SK-N-SH (cell line): ENCODE results near the gene KLHL18. TPM values are rescaled to one million over a fixed set of nuclear protein-coding genes. Genes with fewer than 3 reads are reported as not detected.

Experiments
- CTCF ChIA-PET: fragments of 300-600, 350-600 bp; formaldehyde crosslinking; extraction: SDS; loops from one replicate; lab custom pipeline; 2021; lab: Yijun Ruan, JAX
- POLR2A ChIA-PET: fragments of 350-600 bp; sonication (Branson Sonifier 250); formaldehyde crosslinking; extraction: SDS; loops from one replicate; lab custom pipeline; 2020; ENCODE audit warnings: antibody characterized with exemption, inconsistent platforms; lab: Yijun Ruan, JAX
- DNase-seq: peaks from one replicate; pipeline ENCODE4 v3.0.0; 2012
- H2AFZ ChIP-seq: fragments of 200-600 bp; sonication (generic); 2 replicates; pipeline ENCODE4 v1.8.1; 2016; ENCODE audit warnings: antibody characterized with exemption, mild to moderate bottlenecking, low read depth
- H3F3A ChIP-seq: fragments of 200-600 bp; sonication (generic); replicated peaks from 2 replicates; pipeline ENCODE3; 2016; ENCODE audit warnings: antibody characterized with exemption, mild to moderate bottlenecking; ENCODE audit not compliant: insufficient read depth
- H3K27ac ChIP-seq, 2 experiments: fragments of 200-500 bp in 1 of 2; fragments of 200-600 bp in 1 of 2; sonication (Bioruptor generic) in 1 of 2; sonication (generic), shearing (Covaris generic) in 1 of 2; 2 replicates each; pipeline versions ENCODE4 v1.5.1 to v1.6.1; 2014 to 2016; ENCODE audit warnings: low read depth in 2 of 2, inconsistent platforms in 1 of 2, low read length in 1 of 2, mild to moderate bottlenecking in 1 of 2, mixed read lengths in 1 of 2
- H3K27me3 ChIP-seq: fragments of 200-600 bp; sonication (generic), shearing (Covaris generic); 2 replicates; pipeline ENCODE4 v1.6.1; 2016; ENCODE audit warnings: mixed run types; ENCODE audit not compliant: insufficient read depth
- H3K36me3 ChIP-seq, 2 experiments: fragments of 200-500 bp in 1 of 2; fragments of 200-600 bp in 1 of 2; sonication (Bioruptor generic) in 1 of 2; sonication (generic) in 1 of 2; replicated peaks in 1 of 2; 2 replicates each; pipeline versions ENCODE3 to v1.5.1; 2014 to 2016; ENCODE audit warnings: low read length in 1 of 2, mild to moderate bottlenecking in 1 of 2; ENCODE audit not compliant: insufficient read depth in 2 of 2, control insufficient read depth in 1 of 2
- H3K4me1 ChIP-seq, 2 experiments: fragments of 200-500 bp in 1 of 2; fragments of 200-600 bp in 1 of 2; sonication (Bioruptor generic) in 1 of 2; sonication (generic), shearing (Covaris generic) in 1 of 2; 2 replicates each; pipeline versions ENCODE4 v1.5.1 to v1.6.1; 2014 to 2016; ENCODE audit warnings: low read depth in 1 of 2, low read length in 1 of 2, mixed run types in 1 of 2; ENCODE audit not compliant: insufficient read depth in 2 of 2, control insufficient read depth in 1 of 2
- H3K4me2 ChIP-seq: fragments of 200-600 bp; sonication (generic), shearing (Covaris generic); 2 replicates; pipeline ENCODE4 v1.6.1; 2017; ENCODE audit warnings: mixed run types
- H3K4me3 ChIP-seq, 2 experiments: fragments of 200-500 bp in 1 of 2; fragments of 200-600 bp in 1 of 2; sonication (Bioruptor generic) in 1 of 2; sonication (generic), shearing (Covaris generic) in 1 of 2; 2 replicates each; pipeline versions ENCODE4 v1.5.1 to v1.8.1; 2014 to 2016; ENCODE audit warnings: low read depth in 2 of 2, inconsistent platforms in 1 of 2, low read length in 1 of 2, mild to moderate bottlenecking in 1 of 2, mixed read lengths in 1 of 2, moderate library complexity in 1 of 2
- H3K79me2 ChIP-seq: fragments of 200-600 bp; sonication (generic); 2 replicates; pipeline ENCODE4 v1.8.1; 2017; ENCODE audit warnings: mild to moderate bottlenecking; ENCODE audit not compliant: insufficient read depth
- H3K9ac ChIP-seq: fragments of 200-600 bp; sonication (generic); 2 replicates; pipeline ENCODE4 v1.6.1; 2017; ENCODE audit warnings: mixed run types
- H3K9me2 ChIP-seq: fragments of 200-600 bp; sonication (generic); 2 replicates; pipeline ENCODE4 v1.6.1; 2017; ENCODE audit warnings: mixed run types
- H3K9me3 ChIP-seq: fragments of 200-600 bp; sonication (generic); 2 replicates; pipeline ENCODE4 v1.6.1; 2017; ENCODE audit warnings: mixed run types, mild to moderate bottlenecking, moderate library complexity
- H4K20me1 ChIP-seq: fragments of 200-600 bp; sonication (generic); 2 replicates; pipeline ENCODE4 v1.6.1; 2017; ENCODE audit warnings: mild to moderate bottlenecking, mixed run types; ENCODE audit not compliant: insufficient read depth
- CHD2 ChIP-seq: fragments of 150-350 bp; IDR thresholded peaks from 2 replicates; pipeline ENCODE4 v1.6.1; 2018; ENCODE audit warnings: low read length; ENCODE audit not compliant: partially characterized antibody
- ELF1 ChIP-seq: IDR thresholded peaks from 2 replicates; pipeline ENCODE4 v1.4.0; 2012
- FOXJ3 ChIP-seq: sonication (generic); formaldehyde crosslinking; IDR thresholded peaks from 2 replicates; pipeline ENCODE4 v1.5.1; 2020; ENCODE audit warnings: mild to moderate bottlenecking, missing genetic modification reagents
- FOXM1 ChIP-seq: IDR thresholded peaks from 2 replicates; pipeline ENCODE4 v1.4.0; 2012; ENCODE audit warnings: low read depth, mild to moderate bottlenecking
- JUND ChIP-seq: IDR thresholded peaks from 2 replicates; pipeline ENCODE4 v1.4.0; 2012
- MEF2A ChIP-seq: IDR thresholded peaks from 2 replicates; pipeline ENCODE4 v1.4.0; 2012; ENCODE audit warnings: low read depth, borderline replicate concordance
- NFIC ChIP-seq: IDR thresholded peaks from 2 replicates; pipeline ENCODE4 v1.4.0; 2012; ENCODE audit warnings: borderline replicate concordance
- NRF1 ChIP-seq: IDR thresholded peaks from 2 replicates; pipeline ENCODE4 v1.6.1; 2012; ENCODE audit warnings: low read depth, mild to moderate bottlenecking, low read length
- PBX3 ChIP-seq: IDR thresholded peaks from 2 replicates; pipeline ENCODE4; 2012
- RAD21 ChIP-seq: IDR thresholded peaks from 2 replicates; pipeline ENCODE4 v1.6.1; 2012; ENCODE audit warnings: mild to moderate bottlenecking, low read length
- RXRA ChIP-seq: IDR thresholded peaks from 2 replicates; pipeline ENCODE4 v1.4.0; 2012; ENCODE audit warnings: low read depth, mild to moderate bottlenecking, borderline replicate concordance
- SIN3A ChIP-seq: IDR thresholded peaks from 2 replicates; pipeline ENCODE4 v1.6.1; 2012; ENCODE audit warnings: low read depth, mild to moderate bottlenecking, low read length, moderate library complexity, borderline replicate concordance
- SMC3 ChIP-seq: IDR thresholded peaks from 2 replicates; pipeline ENCODE4 v1.6.1; 2012; ENCODE audit warnings: low read depth, low read length, improper control_type of control experiment
- TCF12 ChIP-seq: IDR thresholded peaks from 2 replicates; pipeline ENCODE4 v1.4.0; 2012
- TEAD4 ChIP-seq: IDR thresholded peaks from 2 replicates; pipeline ENCODE4 v1.4.0; 2012; ENCODE audit warnings: mild to moderate bottlenecking, borderline replicate concordance; ENCODE audit not compliant: insufficient read depth
- YY1 ChIP-seq: IDR thresholded peaks from 2 replicates; pipeline ENCODE4 v1.4.0; 2012; ENCODE audit warnings: low read depth, mild to moderate bottlenecking
- whole genome bisulfite sequencing: methylation state at CpG from one replicate; pipeline ENCODE4 v1.1.6; 2017; ENCODE audit warnings: low lambda C conversion rate; 5-methylcytosine and 5-hydroxymethylcytosine counted together
- polyA plus RNA-seq, 3 experiments: library from polyadenylated mRNA; depleted of rRNA; stranded (reverse); fragments of >200 nt; gene quantifications; 2 replicates each; pipeline ENCODE4 v1.2.3, GENCODE V29; 2012
- TF ChIP-seq, protein P1 (sequence below): IDR thresholded peaks from 2 replicates; pipeline ENCODE4 v1.4.0; 2012; ENCODE audit warnings: low read depth, borderline replicate concordance
- TF ChIP-seq, protein P2 (sequence below): fragments of 150-350 bp; IDR thresholded peaks from 2 replicates; pipeline ENCODE4 v1.6.1; 2017; ENCODE audit warnings: antibody characterized with exemption, low read length, low read depth, borderline replicate concordance

The KLHL18 gene
- polyA plus RNA-seq, 1 of the 3 experiments (the other 2 are of a cell fraction) = 55.2 TPM

GRCh38 chr3:47280519-47280918 lies 2.2 kb upstream of the KLHL18 start:
- peak overlapping the region; percentile 90; the same call in 1 of the 2 replicates for H3K4me2 ChIP-seq
- peaks cover 0 to 9% of the 10 kb centered on the region in 2 experiments; a peak in 1 of 4 replicates for H3K4me1 ChIP-seq
- TF ChIP-seq TCF12 = no peak
- TF ChIP-seq, protein P1, sequence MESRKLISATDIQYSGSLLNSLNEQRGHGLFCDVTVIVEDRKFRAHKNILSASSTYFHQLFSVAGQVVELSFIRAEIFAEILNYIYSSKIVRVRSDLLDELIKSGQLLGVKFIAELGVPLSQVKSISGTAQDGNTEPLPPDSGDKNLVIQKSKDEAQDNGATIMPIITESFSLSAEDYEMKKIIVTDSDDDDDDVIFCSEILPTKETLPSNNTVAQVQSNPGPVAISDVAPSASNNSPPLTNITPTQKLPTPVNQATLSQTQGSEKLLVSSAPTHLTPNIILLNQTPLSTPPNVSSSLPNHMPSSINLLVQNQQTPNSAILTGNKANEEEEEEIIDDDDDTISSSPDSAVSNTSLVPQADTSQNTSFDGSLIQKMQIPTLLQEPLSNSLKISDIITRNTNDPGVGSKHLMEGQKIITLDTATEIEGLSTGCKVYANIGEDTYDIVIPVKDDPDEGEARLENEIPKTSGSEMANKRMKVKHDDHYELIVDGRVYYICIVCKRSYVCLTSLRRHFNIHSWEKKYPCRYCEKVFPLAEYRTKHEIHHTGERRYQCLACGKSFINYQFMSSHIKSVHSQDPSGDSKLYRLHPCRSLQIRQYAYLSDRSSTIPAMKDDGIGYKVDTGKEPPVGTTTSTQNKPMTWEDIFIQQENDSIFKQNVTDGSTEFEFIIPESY = no peak
- TF ChIP-seq MEF2A = no peak
- TF ChIP-seq SIN3A = no peak
- no peak for TF ChIP-seq TEAD4
- no peak for TF ChIP-seq CHD2
- TF ChIP-seq RAD21 = no peak
- TF ChIP-seq NRF1 = no peak
- TF ChIP-seq YY1 = no peak
- no peak for TF ChIP-seq JUND
- TF ChIP-seq PBX3 = no peak
- no peak for TF ChIP-seq SMC3
- TF ChIP-seq, protein P2, sequence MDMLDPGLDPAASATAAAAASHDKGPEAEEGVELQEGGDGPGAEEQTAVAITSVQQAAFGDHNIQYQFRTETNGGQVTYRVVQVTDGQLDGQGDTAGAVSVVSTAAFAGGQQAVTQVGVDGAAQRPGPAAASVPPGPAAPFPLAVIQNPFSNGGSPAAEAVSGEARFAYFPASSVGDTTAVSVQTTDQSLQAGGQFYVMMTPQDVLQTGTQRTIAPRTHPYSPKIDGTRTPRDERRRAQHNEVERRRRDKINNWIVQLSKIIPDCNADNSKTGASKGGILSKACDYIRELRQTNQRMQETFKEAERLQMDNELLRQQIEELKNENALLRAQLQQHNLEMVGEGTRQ = no peak
- no peak for TF ChIP-seq ELF1
- TF ChIP-seq FOXJ3 (CRISPR knock-in tag) = no peak
- TF ChIP-seq NFIC = no peak
- TF ChIP-seq RXRA = no peak
- TF ChIP-seq FOXM1 = no peak
- H3K79me2 ChIP-seq = peaks cover 44% of the 10 kb centered on the region
- WGBS = 99% methylated on average over 5 of the region's 5 CpGs
- ChIA-PET POLR2A (no interaction called here), CTCF (interaction anchor here (1.2 to 3.2 kb wide), 3 partner anchors 13 to 24 kb away, joined by 5 to 9 read pairs (median 6); no protein-coding TSS in a partner anchor)
- no peaks in the 10 kb centered on the region for H3K9me2 ChIP-seq
- no peaks in the 10 kb centered on the region; the same call in 1 of the 2 replicates for H4K20me1 ChIP-seq
- no peak overlapping the region for H3K27ac ChIP-seq
- no peaks in the 10 kb centered on the region for H3K9me3 ChIP-seq
- DNase-seq = no peak
- no peak overlapping the region for H3K9ac ChIP-seq
- no peak overlapping the region for H3K4me3 ChIP-seq
- H3K36me3 ChIP-seq = peaks cover 0 to 5% of the 10 kb centered on the region in 2 experiments
- no peaks in the 10 kb centered on the region for H3K27me3 ChIP-seq
- peaks cover 10% of the 10 kb centered on the region for H3F3A ChIP-seq
- H2AFZ ChIP-seq = no peak overlapping the region
